ENCODE results near the gene FBXL7.

- TF ChIP-seq ZC3H10 (CRISPR knock-in tag; IDR thresholded peaks at IDR 0.05): no peak
- TF ChIP-seq ZNF565 (CRISPR knock-in tag; conservative IDR thresholded peaks at IDR 0.05; ENCODE audit: low read depth): no peak
- no peak for TF ChIP-seq ESRRG (CRISPR knock-in tag; IDR thresholded peaks at IDR 0.05)
- no peak for TF ChIP-seq OSR1 (CRISPR knock-in tag; IDR thresholded peaks at IDR 0.05)
- TF ChIP-seq TCF4 (CRISPR knock-in tag; IDR thresholded peaks at IDR 0.05; ENCODE audit: borderline replicate concordance): no peak
- no peak for TF ChIP-seq PPARA (CRISPR knock-in tag; IDR thresholded peaks at IDR 0.05; ENCODE audit: borderline replicate concordance)
- no peak for TF ChIP-seq SNAI2 (CRISPR knock-in tag; IDR thresholded peaks at IDR 0.05)
- TF ChIP-seq ISL1 (CRISPR knock-in tag; IDR thresholded peaks at IDR 0.05): no peak
- TF ChIP-seq RARB (CRISPR knock-in tag; IDR thresholded peaks at IDR 0.05): no peak
- TF ChIP-seq GLIS3 (CRISPR knock-in tag; IDR thresholded peaks at IDR 0.05): no peak
- no peak for TF ChIP-seq ARNTL (CRISPR knock-in tag; IDR thresholded peaks at IDR 0.05; ENCODE audit: borderline replicate concordance, low read depth)
- no peak for TF ChIP-seq ZFP3 (CRISPR knock-in tag; IDR thresholded peaks at IDR 0.05)
- TF ChIP-seq BACH2 (CRISPR knock-in tag; IDR thresholded peaks at IDR 0.05; ENCODE audit: borderline replicate concordance): no peak
Observed at GRCh38 chr5:15573590-15573989, 73.6 kb downstream of the FBXL7 start.
